ENCODE results near the gene SLC16A3. TPM values are rescaled to one million over a fixed set of nuclear protein-coding genes. Genes with fewer than 3 reads are reported as not detected.
"Not testable (repeated sequence)": the region's sequence is repeated elsewhere in the genome, so short reads cannot be mapped to it uniquely, and the experiment has no call there.

Gene SLC16A3
- total RNA-seq, 1 experiment from 2014 or later: 22.2 TPM

DNA sequence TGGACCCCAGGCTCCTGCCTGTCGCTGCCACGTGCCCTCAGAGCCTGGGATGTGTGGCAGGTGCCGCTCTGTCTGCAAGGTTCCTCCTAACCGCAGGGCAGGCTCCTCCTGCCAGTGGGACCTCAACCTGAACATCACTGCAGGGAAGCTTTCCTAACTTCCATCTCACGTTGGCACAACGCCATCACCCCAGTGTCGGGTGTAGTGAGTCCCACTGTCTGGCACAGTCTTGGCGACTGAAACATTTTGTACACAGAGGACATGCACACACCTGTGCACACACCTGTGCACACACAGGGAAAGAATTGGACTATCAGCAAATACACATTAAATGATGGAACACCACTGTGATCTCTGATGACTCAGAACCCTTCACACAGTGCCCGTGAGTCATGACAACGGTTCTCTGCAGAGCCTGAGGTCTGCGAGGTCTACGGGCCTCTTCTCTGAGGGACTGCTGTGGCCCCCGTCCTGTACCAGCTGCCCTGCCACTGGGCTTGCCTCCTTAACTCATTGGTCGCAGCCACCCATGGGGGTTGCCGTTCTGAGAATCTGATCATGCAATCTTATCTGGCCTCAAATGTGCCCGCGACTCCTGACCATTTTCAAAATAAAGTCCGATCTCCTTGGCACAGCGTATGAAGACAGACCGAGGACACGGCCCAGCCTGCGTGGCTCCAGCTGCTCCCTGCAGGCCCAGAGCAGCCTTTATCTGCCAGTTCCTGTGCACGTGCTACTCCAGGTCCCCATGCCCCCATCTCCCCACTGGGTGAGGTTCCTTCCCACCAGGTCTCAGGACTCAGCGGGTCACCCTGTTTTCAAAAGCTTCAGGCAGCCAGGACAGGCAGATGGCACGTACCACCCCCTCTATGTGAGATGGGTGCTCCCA lies 23.8 kb upstream of the SLC16A3 start:
- DNase-seq (ENCODE audit: low spot score): peak; percentile 64

DNA sequence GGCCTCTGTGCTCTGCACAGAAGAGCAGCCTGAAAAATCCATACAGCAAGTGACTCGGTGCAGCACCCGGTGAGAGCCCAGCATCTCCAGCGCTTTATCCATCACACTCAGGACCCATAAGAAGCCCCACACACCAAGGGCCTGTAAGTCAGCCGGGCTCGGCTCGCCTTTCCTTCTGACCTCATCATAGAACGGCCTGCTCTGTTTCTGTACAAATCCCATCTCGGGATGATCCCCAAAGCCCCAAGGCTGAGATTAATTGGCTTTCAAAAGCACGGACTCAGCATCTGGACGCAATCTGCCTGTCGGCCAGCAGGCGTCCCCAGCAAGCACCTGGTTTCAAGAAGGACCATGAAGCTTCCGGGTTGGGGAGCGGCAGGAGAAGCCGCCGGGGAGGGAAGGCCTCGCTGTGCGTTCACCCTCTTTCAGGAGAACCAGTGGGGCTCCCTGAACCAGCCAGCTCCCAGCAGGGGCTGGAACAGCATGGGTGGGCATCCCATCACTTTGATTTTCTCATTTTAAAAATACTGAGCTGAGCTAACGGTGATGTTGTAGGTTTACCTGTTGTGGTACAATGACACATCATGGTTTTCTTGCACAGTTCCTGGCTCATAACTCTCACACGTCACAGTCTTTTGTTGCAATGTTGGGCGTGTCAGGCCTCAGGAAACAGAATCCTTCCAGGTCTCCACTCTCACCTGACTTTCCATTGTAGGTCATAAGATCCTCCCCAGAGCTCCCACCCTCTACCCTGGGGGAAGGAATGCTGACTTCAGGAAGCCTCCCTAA lies 22.9 kb upstream of the SLC16A3 start:
- DNase-seq (ENCODE audit: low spot score): peak; percentile 90

DNA sequence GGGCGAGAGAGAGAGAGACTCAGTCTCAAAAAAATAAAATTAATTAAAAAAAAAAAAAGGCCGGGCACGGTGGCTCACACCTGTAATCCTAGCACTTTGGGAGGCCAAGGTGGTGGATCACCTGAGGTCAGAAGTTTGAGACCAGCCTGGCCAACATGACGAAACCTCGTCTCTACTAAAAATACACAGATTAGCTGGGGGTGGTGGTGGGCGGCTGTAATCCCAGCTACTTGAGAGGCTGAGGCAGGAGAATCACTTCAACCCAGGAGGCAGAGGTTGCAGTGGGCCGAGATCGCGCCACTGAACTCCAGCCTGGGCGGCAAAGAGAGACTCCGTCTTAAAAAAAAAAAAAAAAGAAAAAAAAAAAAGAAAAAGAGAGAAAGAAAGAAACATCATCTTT lies 18.2 kb upstream of the SLC16A3 start:
- DNase-seq (ENCODE audit: low spot score): not testable (repeated sequence)

DNA sequence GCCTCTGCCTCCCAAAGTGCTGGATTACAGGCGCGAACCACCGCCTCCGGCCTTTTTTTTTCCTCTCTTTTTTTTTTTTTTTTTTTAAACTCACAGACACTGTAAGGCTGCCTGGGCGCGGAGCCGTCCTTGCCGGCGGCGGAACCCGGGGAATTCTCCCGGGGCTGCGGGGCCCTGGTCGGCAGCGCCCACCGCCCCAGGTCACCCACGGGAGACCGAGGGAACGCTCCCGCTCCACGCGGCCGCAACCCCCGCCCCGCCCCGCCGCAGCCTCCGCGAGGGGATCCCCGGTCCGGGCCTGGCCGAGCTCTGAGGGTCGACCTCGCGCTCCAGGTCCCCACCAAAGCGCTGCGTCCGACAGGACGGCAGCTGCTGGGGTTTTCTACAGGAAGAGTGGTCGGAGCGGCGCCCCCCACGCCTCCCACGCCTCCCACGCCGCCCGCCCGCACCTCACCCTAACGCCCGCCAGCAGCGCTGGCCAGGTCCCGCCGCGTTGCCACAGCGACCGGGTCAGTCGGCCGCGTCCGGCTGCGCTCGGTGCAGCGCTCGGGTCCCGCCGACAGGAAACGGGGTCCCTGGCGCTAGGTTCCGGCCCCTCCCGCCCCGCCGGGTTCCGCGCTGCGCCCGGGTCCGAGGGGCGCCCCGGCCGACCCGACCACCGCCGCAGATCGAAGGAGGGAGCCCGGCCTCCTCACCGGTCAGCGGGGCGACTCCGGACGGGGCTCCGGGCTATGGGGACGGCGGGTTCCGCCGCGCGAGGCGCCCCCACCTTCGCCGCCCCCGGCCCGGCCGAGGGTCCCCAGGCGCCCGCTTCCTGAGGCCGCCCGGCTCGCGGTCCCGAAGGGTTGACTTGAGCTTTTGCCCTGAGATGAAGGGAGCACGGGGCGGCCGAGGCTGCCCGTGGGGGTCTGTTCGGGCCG lies 16.3 kb upstream of the SLC16A3 start, which contains the start of gene CCDC57:
CCDC57 (minus strand) TSS at position 512 of the 920 bp plus-strand sequence. CDS start 10,898 bp downstream, outside the sequence.
- peak; percentile 75 for DNase-seq (ENCODE audit: low spot score)

DNA sequence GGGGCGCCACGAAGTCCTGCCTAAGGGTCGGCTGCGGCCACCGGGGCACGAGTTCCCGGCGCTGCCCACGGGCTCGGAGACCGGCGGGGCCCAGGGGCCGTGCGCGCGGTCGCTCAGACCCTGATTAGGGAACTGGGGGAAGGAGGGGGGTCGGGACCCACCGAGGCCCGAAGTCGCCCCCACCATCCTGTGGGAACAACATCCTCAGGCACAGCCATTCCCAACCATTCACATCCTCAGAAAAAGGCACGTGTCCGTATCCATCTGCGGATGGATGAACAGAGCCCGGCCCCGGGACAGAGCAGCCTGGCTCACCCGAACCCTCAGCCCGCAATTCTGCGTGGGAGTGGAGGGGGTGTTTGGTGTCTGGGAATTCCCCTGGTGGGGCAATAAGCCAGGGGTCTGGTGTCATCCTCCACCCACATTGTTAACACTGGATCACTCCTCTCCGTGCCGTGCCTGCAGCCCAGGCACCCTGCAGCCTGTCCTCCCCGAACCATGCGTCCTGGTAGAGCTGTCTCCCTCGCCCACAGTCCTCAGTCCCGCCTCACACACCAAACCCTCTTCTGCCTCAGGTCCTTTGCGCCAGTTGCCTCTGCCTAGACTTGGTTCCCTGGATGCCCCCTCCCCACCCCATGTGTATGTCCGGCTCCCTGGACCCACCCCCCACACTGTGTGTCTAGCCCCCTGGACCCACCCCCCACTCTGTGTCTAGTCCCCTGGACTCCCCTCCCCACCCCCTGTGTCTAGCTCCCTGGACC lies 15.4 kb upstream of the SLC16A3 start:
- peak; percentile 71 for DNase-seq (ENCODE audit: low spot score)

DNA sequence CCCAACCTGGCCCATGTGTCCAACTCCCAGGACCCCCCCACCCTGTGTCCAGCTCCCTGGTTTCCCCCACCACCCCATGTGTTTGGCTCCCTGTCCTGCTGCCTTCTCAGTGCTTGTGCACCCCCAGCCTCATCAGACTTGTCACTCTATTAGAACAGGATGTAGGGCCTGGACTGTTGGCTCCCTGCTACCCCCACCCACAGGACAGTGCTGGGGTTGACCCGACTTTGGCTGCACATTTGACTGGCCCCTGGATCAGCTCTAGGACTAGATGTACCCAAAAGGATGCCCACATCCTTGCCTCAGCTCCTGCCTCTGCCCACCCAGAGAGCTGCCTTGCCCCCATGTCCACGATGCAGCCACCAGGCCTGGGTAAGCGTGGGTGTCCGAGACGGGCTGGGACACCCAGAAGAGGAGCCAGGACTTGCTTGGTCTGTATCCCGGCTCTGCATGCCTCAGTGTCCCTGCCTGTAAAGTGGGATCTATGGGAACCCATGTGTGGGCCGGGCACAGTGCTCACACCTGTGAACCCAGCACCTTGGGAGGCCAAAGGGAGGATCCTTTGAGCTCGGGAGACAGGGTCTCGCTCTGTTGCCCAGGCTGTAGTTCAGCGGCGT lies 14.7 kb upstream of the SLC16A3 start:
- DNase-seq (ENCODE audit: low spot score): no peak

DNA sequence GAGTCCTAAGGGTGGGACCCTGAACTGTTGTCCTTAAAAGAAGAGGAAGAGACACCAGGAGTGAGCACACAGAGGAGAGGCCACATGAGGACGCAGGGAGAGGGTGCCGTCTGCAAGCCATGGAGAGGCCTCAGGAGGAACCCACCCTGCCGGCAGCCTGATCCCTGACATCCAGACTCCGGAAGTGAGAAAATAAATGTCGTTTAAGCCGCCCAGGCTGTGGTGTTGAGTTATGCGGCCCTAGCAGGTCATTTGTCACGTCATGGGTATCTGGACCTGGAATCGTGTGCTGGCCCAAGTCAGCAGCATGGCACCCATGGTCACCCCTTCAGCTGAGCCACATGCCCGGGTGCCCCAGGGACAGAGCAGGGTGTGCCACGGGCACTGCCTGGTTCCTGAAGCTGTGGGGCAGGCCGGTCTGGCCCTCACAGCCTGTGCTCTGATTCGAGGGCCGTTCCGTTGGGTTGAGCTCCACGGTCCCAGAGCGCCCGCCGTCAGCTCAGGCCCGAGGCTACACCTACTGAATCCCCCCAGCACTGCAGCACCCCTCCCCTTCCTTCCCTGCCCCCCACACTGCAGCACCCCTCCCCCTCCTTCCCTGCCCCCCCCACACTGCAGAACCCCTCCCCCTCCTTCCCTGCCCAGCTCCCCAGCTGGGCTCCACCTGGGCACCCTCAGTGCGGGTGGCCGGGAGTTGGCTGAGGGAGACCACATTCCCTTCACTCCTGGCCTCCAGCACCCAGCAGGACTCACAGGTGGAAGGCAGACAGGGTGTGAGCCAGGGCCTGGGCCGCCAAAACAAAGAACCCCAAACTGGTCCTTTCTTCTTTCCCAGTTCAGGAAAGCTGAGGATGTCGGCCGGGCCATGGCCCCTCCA lies 13.5 kb upstream of the SLC16A3 start:
- peak; percentile 11 for DNase-seq (ENCODE audit: low spot score)

DNA sequence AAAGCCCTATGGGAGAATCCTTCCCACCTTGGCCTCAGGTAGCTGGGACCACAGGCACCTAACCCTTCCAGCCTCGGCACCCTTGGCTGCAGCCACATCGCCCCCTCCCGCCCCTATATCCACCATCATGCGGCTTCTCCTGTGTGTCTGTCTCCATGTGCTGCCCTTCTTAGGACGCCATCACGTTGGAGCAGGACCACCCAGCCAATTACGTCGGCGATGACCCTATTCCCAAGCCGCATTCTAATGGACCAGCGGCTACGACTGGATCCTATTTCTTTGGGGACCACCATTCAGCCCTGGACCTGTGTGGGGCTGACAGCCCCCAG lies 12.9 kb upstream of the SLC16A3 start:
- DNase-seq (ENCODE audit: low spot score): no peak

DNA sequence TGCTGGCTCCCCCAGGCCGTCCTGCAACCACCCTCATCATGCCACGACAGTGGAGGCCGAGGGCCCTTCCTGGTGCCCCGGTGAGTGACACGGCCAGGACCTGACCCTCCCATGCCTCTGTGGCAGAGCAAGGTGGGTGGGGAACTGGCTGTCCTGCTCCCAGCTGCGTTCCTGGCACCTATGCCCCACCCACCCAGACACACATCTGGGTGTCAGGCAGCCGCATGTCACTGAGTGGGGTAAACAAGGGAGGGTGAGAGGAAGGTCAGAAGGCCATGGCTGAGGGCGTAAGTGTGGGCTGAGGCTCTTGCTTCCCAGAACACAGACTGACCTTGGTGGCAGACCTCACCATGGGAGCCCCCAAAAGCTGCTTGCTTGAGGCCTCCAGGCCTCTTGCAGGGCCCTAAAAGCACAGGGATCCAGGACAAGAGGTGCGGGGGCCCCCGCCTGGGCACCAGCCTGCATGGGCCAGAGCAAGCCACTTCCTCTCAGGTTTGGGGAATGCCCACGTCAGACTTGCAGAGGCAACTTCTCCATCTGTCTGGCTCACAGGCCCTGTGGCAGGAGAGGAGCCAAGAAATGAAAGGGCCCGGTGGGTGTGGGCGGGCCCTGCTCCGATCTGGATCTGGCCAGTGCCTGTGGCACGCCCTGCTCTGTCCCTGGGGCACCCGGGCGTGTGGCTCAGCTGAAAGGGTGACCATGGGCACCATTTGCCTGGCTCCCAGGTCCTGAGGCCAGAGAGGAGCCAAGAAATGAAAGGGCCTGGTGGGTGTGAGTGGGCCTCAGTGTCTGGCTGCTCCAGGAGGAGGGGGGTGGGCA lies 12.3 kb upstream of the SLC16A3 start:
- peak; percentile 95 for DNase-seq (ENCODE audit: low spot score)

DNA sequence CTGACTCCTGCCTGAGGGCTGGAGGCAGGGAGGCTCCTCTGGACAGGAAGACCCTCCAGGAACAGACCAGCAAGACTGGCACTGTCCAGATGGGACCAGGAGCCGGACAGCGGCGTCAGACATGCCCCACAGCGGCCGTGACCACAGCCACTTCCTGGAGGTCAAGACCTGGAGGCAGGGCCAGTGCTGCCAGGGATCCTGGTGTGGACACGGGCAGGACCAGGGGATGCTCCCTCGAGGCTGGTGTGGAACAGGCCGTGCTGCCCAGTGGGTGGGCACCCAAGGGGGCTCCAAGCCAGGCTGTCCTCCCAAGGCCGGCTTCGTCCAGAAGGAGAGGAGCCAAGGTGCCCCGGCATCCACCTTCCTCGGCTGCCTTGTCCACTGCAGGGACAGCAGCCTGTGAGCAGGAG lies 11.7 kb upstream of the SLC16A3 start:
- no peak for DNase-seq (ENCODE audit: low spot score)

DNA sequence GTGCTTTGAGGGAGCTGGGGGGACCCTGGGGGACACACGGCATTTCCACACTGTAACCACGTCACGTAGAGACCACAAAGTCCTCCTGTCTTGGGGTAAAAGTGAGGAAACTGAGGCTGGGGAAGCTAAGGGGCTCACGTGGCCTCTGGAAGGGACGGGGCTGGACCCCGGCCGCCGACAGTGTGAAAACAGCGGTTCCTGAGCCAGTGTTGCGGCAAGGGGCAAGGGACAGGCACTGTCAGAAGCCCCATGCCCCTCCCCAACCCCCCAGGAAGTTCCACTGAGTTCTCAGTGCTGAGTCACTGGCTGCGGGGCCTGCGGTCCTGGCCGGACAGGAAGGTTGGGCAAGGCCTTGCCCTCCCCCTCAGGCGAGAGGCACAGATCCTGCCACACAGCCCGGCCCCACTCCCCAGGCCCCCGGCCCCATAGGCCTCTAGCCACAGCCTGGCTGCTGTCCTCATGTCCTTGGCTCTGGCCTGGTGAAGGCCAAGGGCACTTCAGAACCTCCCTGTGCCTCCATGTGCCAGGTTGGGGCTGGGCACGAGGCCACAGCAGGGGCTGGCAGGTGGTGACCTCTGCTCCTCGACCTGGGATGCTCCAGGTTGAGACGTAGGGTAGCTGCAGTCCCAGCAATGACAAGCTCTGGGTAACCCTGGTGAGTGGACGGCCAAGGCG lies 11.2 kb upstream of the SLC16A3 start:
- DNase-seq (ENCODE audit: low spot score): peak; percentile 83

DNA sequence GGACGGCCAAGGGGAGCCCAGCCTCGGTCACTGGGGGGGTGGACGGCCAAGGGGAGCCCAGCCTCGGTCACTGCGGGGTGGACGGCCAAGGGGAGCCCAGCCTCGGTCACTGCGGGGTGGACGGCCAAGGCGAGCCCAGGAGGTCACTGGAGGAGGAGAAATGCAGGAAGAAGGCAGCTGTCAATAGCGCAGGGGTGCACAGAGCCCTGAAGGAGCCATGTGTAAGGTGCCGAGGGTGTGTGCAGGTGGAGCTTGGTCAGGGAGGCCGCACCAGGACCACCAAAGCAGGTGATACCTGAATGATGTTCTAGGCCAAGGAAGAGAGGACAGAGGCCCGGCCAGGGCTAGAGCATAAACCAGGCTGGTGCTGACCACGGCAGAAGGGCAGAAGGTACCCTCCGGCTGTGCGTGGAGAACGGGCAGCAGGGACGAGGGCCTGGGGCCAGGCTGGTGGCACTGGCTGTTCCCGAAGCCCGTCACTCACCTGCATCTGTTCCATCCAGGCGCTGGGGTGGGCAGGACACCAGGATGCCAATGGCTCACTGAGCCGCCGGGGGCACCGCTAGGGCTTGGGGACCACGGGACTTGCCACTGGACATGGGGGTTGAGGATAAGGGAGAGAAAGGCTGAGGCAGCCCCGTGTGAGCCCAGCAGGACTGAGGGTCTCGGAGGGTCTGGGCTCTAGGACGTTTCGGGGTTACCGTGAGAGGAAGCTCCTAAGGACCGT lies 10.3 kb upstream of the SLC16A3 start:
- no peak for DNase-seq (ENCODE audit: low spot score)

DNA sequence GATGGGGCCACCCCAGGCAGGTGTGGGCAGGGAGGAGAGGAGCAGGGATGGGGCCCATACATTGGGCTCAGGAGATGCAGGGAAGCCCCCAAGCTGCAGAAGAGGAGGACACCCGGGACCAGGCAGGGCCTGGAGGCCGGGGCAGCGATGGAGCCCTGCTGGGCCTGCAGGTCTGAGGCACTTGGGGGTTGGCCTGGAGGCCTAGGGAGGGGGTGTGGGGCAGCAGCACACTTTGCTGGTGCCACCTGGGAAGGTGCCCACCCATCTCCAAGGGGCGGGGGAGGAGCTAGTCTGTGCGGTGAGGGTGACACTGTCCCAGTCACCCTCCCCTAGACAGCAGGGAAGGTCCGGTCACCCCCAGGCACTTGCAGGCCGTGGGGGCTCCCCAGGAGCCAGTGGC lies 9.8 kb upstream of the SLC16A3 start:
- no peak for DNase-seq (ENCODE audit: low spot score)

DNA sequence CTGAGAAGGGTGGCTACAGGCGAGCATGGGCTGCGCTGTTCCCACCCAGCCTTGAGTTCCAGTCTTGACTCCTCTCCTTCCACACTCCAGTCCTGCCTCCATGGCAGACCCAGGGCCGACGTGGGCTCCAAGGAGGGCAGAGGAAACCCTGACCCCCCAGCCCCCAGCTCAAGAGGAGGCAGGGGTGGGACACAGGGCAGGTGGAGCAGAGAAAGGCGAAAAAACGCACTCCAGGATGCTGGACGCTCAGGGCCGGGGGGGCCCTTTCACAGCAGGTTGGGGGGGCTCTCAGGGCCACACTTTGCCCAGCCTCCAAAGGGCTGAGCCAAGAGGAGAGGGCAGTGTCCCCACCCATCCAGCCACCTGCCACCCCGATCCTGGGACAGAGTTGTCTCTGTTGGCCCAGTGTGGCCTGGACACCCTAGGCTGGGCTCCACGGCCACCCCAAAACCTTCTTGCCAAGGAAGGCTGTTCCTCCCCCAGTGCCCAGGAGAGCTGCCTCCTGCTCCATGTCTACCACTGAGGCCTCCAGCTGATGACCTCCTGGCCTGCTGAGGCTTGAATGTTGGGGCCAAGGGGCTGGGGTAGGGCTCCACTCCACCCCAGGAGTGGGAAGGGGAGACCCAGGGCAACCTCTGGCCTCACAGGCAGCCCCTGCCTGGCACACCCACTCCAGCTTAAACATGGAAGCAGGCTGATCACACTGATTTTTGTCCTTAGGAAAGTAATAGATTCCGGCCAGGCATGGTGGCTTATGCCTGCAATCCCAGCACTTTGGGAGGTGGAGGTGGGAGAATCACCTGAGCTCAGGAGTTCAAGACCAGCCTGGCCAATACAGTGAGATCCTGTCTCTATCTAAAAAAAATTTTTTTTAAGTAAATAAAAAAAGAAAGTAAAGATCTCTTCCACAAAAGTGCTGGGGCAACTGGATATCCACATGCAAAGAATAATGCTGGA lies 8.8 kb upstream of the SLC16A3 start:
- no peak for DNase-seq (ENCODE audit: low spot score)

DNA sequence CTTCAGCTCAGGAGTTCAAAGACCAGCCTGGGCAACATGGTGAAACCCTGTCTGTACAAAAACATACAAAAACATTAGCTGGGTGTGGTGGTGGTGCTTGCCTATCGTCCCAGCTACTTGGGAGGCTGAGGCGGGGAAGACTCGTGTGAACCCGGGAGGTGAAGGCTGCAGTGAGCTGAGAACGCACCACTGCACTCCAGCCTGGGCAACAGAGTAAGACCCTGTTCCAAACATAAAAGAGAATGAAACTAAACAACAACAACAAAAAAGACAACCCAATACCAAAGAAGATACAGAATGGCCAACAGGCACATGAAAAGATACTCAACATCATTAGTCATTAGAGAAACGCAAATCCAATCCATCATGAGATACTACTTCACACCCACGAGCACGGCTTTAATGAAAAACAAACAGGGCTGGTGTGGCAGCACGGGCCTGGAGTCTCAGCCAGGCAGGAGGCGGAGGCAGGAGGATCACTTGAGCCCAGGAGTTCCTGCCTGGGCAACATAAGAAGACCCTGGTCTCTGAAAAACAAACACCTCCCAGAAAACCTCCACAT lies 7.4 kb upstream of the SLC16A3 start:
- DNase-seq (ENCODE audit: low spot score): no peak

DNA sequence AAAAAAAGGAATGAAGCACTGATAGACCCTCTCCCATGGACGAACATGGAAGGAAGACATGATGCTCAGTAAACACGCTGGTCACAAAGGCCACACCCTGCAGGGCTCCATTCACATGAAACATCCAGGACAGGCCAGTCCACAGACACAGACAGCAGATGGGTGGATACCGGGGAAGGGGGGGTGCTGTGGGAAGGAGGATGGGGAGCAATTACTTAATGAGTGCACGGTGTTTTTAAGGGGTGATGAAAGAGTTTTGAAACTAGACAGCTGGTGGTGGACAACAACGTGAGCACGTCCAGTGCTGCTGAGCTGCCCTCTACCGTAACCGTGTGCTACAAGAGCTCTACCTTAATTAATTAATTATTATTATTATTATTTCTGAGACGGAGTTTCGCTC lies 6.0 kb upstream of the SLC16A3 start:
- no peak for DNase-seq (ENCODE audit: low spot score)

Measured in H4 (cell line).